Heart left ventricle (tissue), 16 donors: ENCODE data around the gene DCUN1D3. TPM values are rescaled to one million over a fixed set of nuclear protein-coding genes. Genes with fewer than 3 reads are reported as not detected.

Source experiments
- ATAC-seq, 4 donors: fragments of 200-7000 bp; cut with Tn5 transposase; one replicate each; pipeline ENCODE4 v1.9.1; 2020 to 2022; ENCODE audit warnings: moderate library complexity in 4 of 4, mild to moderate bottlenecking in 3 of 4, moderate number of reproducible peaks in 1 of 4
- DNase-seq, 5 donors: peaks; one replicate each; pipeline ENCODE4 v3.0.0-alpha.2; 2020
- H3K27ac ChIP-seq, 12 donors: fragments of 200-600 bp; sonication (generic) in 4 of 12; one replicate each; pipeline versions ENCODE4 v1.5.0 to v1.8.0; 2016 to 2022; ENCODE audit warnings: mild to moderate bottlenecking in 2 of 12
- H3K27me3 ChIP-seq, 9 donors: fragments of 200-600 bp; sonication (generic) in 2 of 9; one replicate each; pipeline versions ENCODE4 v1.5.1 to v1.8.0; 2016 to 2022; ENCODE audit warnings: mild to moderate bottlenecking in 3 of 9
- H3K36me3 ChIP-seq, 9 donors: fragments of 200-600 bp; sonication (generic) in 2 of 9; one replicate each; pipeline versions ENCODE4 v1.5.0 to v1.8.0; 2018 to 2022; ENCODE audit warnings: mild to moderate bottlenecking in 2 of 9
- H3K4me1 ChIP-seq, 12 donors: fragments of 200-600 bp; sonication (generic) in 4 of 12; one replicate each; pipeline versions ENCODE4 v1.5.0 to v1.8.0; 2016 to 2022; ENCODE audit warnings: mild to moderate bottlenecking in 3 of 12
- H3K4me3 ChIP-seq, 12 donors: fragments of 200-600 bp; sonication (generic) in 4 of 12; one replicate each; pipeline versions ENCODE4 v1.5.0 to v1.8.0; 2017 to 2022; ENCODE audit warnings: mild to moderate bottlenecking in 9 of 12, moderate library complexity in 4 of 12
- H3K9me3 ChIP-seq, 12 donors: fragments of 200-600 bp; sonication (generic) in 4 of 12; one replicate each; pipeline versions ENCODE4 v1.5.0 to v1.8.0; 2016 to 2022; ENCODE audit warnings: mild to moderate bottlenecking in 1 of 12
- POLR2A ChIP-seq, 2 donors: fragments of 450-650 bp; IDR thresholded peaks; one replicate each; pipeline ENCODE4 v1.6.1; 2017; ENCODE audit warnings: antibody characterized with exemption in 2 of 2, mild to moderate bottlenecking in 2 of 2, moderate library complexity in 2 of 2
- WGBS, 4 donors: extraction: QIAGEN DNeasy Blood & Tissue Kit in 2 of 4; methylation state at CpG; one replicate each; pipeline versions ENCODE4 v1.1.5 to v1.1.7; 2013 to 2018; 5-methylcytosine and 5-hydroxymethylcytosine counted together
- intact Hi-C, 10 donors: fragments of 100-400 bp; cut with DNase I; formaldehyde crosslinking; loops; one replicate each; pipeline versions ENCODE4 v1.11.1 to v1.14.2; 2022
- polyA plus RNA-seq, 2 donors: library from polyadenylated mRNA; stranded (reverse); fragments of 200-250 nt; gene quantifications; one replicate each; pipeline ENCODE4 v1.2.3, GENCODE V29; 2013
- total RNA-seq, 9 donors: library from RNA; depleted of rRNA in 2 of 9; stranded (reverse); fragments of >200 nt in 2 of 9; fragmentation: NEBNext Ultra II Directional in 3 of 9; extraction: Animal tissue kit (Norgen Biotek cat#: 25700) in 3 of 9; gene quantifications; one replicate each; pipeline versions ENCODE4 v1.1.0 to v1.2.4, GENCODE V29; 2016 to 2023
- TF ChIP-seq, protein P1 (sequence below), 12 donors: fragments of 200-600 bp; sonication (generic) in 4 of 12; IDR thresholded peaks; one replicate each; pipeline versions ENCODE4 v1.5.0 to v1.8.0; 2018 to 2022; ENCODE audit warnings: antibody characterized with exemption in 12 of 12, mild to moderate bottlenecking in 5 of 12
- donor health status: ischemic (EF 13 %, LVEDD 7.1; RV severe dilation, severe dysfunction).
- donor health status: healthy with polysubstance abuse.
- donor health status: DM: no; HTN: yes; CAD: no.
- donor health status: DM: no; HTN: no; CAD: no.
- donor health status: ischemic (EF 25% LVEDD 6.9; RV normal size, moderate dysfunction).
- donor health status: ischemic (EF 25% LVEDD 5.7; RV mildly dilated, moderate dysfunction).
- donor health status: healthy.
- donor health status: DM: yes; HTN: yes; CAD: no.
- donor health status: ischemic (EF 35%, LVEDD 5.7; RV mildly dilated, moderate dysfunction).
- donor health status: nonischemic (EF 11% LVEDD 7.7; RV severe dilation, severe dysfunction).
- donor health status: DM: yes; HTN: yes; CAD: no.
- donor health status: PGD.
- donor health status: ischemic (EF 29% LVEDD 5.4; RV normal size, mild dysfunction).
- donor health status: nonischemic (EF 23%, LVEDD 6.1; RV moderate dilation, normal function).

DCUN1D3 gene
- total and polyA plus RNA-seq, 11 donors = 2.6 to 21.4 (median 11.0) TPM

GRCh38 chr16:20920091-20920490 lies 19.9 kb upstream of the DCUN1D3 start:
- H3K27ac ChIP-seq = no peak overlapping the region
- TF ChIP-seq POLR2A (IDR thresholded peaks at IDR 0.05) = no peak
- TF ChIP-seq, protein P1, sequence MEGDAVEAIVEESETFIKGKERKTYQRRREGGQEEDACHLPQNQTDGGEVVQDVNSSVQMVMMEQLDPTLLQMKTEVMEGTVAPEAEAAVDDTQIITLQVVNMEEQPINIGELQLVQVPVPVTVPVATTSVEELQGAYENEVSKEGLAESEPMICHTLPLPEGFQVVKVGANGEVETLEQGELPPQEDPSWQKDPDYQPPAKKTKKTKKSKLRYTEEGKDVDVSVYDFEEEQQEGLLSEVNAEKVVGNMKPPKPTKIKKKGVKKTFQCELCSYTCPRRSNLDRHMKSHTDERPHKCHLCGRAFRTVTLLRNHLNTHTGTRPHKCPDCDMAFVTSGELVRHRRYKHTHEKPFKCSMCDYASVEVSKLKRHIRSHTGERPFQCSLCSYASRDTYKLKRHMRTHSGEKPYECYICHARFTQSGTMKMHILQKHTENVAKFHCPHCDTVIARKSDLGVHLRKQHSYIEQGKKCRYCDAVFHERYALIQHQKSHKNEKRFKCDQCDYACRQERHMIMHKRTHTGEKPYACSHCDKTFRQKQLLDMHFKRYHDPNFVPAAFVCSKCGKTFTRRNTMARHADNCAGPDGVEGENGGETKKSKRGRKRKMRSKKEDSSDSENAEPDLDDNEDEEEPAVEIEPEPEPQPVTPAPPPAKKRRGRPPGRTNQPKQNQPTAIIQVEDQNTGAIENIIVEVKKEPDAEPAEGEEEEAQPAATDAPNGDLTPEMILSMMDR (IDR thresholded peaks at IDR 0.05) = no peak
- peaks cover 0 to 41% (median 11%) of the 10 kb centered on the region in 12 donors for H3K4me1 ChIP-seq
- ATAC-seq (no peak), DNase-seq (no peak)
- H3K4me3 ChIP-seq = no peak overlapping the region
- H3K36me3 ChIP-seq = peaks cover 0 to 37% (median 12%) of the 10 kb centered on the region in 9 donors
- H3K9me3 ChIP-seq = no peaks in the 10 kb centered on the region
- intact Hi-C loops = loop anchor here in 2 of 10 donors (10.0 kb wide), 2 partner anchors 65 to 165 kb away; no protein-coding TSS in a partner anchor
- H3K27me3 ChIP-seq = no peaks in the 10 kb centered on the region
- 92 to 94% (median 93%) methylated on average over 5 of the region's 5 CpGs for WGBS, 4 donors

GRCh38 chr16:20918486-20919239 lies 18.5 kb upstream of the DCUN1D3 start:
- intact Hi-C loops = no loop called here
- peak in 4 of 5 donors; percentile 60 to 91 (median 72) for DNase-seq
- WGBS, 4 donors = 41 to 51% (median 45%) methylated on average over 4 of the region's 4 CpGs
- no peaks in the 10 kb centered on the region for H3K27me3 ChIP-seq
- peaks cover 0 to 51% (median 12%) of the 10 kb centered on the region in 12 donors for H3K4me1 ChIP-seq
- no peak overlapping the region for H3K4me3 ChIP-seq
- peak; percentile 60 to 93 (median 90) for ATAC-seq
- peak overlapping the region in 10 of 12 donors; percentile 13 to 75 (median 48) for H3K27ac ChIP-seq
- H3K36me3 ChIP-seq = peaks cover 0 to 22% (median 0%) of the 10 kb centered on the region in 9 donors
- H3K9me3 ChIP-seq = no peaks in the 10 kb centered on the region
- TF ChIP-seq, protein P1 (IDR thresholded peaks at IDR 0.05) = no peak
- no peak for TF ChIP-seq POLR2A (IDR thresholded peaks at IDR 0.05)

DNA sequence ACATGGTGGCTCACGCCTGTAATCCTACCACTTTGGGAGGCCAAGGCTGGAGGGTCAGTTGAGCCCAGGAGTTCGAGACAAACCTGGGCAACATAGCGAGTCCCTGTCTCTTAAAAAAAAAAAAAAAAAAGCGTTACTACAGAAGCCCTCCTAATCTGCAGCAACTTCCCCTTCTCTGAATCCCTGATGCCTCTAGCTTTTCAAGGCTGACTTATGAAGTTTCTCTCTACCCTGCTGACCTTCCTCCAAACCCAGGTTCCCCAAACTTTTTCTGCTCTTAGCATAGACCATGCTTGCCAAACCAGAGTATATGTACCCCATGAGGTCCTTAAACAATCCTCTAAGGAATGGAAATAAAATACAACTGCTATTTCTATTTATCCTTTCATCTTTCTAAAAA lies 16.8 kb upstream of the DCUN1D3 start:
- WGBS, 4 donors = 91 to 93% (median 92%) methylated on average over 4 of the region's 4 CpGs
- Histone ChIP-seq H3K4me1 (peaks cover 0 to 68% (median 20%) of the 10 kb centered on the region in 12 donors), H3K36me3 (peaks cover 0 to 14% (median 0%) of the 10 kb centered on the region in 9 donors), H3K27ac (peak overlapping the region in 1 of 12 donors; percentile 75), H3K4me3 (no peak overlapping the region), H3K9me3 (no peaks in the 10 kb centered on the region), H3K27me3 (no peaks in the 10 kb centered on the region)
- DNase-seq (no peak), ATAC-seq (no peak)
- TF ChIP-seq POLR2A (IDR thresholded peaks at IDR 0.05) = no peak
- TF ChIP-seq, protein P1 (IDR thresholded peaks at IDR 0.05) = no peak
- intact Hi-C loops = no loop called here

GRCh38 chr16:20916289-20916688 lies 16.1 kb upstream of the DCUN1D3 start:
- DNase-seq (no peak), ATAC-seq (no peak)
- Histone ChIP-seq H3K36me3 (peaks cover 0 to 10% (median 0%) of the 10 kb centered on the region in 9 donors), H3K9me3 (no peaks in the 10 kb centered on the region), H3K4me1 (peaks cover 0 to 74% (median 24%) of the 10 kb centered on the region in 12 donors), H3K4me3 (no peak overlapping the region), H3K27ac (peak overlapping the region in 2 of 12 donors; percentile 7 to 75), H3K27me3 (no peaks in the 10 kb centered on the region)
- intact Hi-C loops = no loop called here
- no peak for TF ChIP-seq POLR2A (IDR thresholded peaks at IDR 0.05)
- TF ChIP-seq, protein P1 (IDR thresholded peaks at IDR 0.05) = no peak
- WGBS, 4 donors = 83 to 89% (median 86%) methylated on average over 10 of the region's 10 CpGs
